ENCODE data around the gene CFAP161.
A peak's percentile ranks its signal among the peaks of the same experiment; 100 is the strongest.

CFAP161 gene

DNA sequence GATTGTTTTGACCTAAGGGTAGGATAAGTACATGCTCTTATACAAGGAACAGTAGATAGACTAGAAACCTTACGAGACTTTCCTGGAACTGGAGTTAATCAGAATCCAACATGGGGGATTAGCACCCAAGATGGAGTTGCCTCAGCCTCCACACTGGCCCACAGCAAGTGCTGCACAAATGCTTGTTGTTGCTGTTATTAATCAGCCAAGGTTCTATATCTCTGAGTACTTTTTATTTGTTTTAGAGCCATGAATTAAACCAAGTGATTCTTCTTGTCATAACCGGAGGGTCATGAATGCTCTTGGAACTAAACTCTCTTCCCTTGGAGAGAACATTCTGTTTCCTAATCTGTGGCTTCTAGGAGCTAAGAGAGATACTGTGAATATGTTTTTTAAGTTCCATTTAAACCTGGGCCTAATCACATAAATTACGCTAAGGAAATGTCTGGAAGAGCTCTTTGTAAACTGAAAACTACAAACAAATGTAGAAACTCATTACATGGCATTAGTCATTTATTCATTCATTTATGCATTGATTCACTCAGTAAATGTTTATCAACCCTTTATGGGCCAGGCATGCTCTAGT, 56.9 kb downstream of the CFAP161 start:
- DNase-seq (ENCODE audit: low read depth) = no peak
- H3K4me3 ChIP-seq (ENCODE audit: low read depth, low read length) = no peak overlapping the region
- TF ChIP-seq, protein P1, sequence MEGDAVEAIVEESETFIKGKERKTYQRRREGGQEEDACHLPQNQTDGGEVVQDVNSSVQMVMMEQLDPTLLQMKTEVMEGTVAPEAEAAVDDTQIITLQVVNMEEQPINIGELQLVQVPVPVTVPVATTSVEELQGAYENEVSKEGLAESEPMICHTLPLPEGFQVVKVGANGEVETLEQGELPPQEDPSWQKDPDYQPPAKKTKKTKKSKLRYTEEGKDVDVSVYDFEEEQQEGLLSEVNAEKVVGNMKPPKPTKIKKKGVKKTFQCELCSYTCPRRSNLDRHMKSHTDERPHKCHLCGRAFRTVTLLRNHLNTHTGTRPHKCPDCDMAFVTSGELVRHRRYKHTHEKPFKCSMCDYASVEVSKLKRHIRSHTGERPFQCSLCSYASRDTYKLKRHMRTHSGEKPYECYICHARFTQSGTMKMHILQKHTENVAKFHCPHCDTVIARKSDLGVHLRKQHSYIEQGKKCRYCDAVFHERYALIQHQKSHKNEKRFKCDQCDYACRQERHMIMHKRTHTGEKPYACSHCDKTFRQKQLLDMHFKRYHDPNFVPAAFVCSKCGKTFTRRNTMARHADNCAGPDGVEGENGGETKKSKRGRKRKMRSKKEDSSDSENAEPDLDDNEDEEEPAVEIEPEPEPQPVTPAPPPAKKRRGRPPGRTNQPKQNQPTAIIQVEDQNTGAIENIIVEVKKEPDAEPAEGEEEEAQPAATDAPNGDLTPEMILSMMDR (conservative IDR thresholded peaks at IDR 0.05; ENCODE audit: low read depth, low read length) = no peak

DNA sequence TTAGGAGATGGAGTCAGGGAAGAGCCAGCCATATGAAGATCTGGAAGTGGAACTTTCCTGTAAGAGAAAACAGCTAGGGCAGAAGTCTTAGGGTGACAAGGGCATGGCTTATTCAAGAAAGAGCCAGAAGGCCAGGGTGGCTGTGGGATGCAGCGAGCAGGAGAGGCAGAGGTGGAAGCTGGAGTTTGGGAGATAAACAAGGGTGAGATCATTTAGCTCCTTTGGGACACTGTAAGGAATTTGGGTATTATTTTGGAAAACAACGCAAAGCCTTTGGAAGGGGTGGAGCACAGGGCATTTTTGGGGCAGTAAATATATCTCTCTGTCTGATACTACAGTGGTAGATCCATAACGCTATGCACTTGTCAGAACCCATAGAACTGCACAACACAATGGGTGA, 57.6 kb downstream of the CFAP161 start:
- TF ChIP-seq, protein P1 (conservative IDR thresholded peaks at IDR 0.05; ENCODE audit: low read depth, low read length) = no peak
- DNase-seq (ENCODE audit: low read depth) = no peak
- no peak overlapping the region for H3K4me3 ChIP-seq (ENCODE audit: low read depth, low read length)

DNA sequence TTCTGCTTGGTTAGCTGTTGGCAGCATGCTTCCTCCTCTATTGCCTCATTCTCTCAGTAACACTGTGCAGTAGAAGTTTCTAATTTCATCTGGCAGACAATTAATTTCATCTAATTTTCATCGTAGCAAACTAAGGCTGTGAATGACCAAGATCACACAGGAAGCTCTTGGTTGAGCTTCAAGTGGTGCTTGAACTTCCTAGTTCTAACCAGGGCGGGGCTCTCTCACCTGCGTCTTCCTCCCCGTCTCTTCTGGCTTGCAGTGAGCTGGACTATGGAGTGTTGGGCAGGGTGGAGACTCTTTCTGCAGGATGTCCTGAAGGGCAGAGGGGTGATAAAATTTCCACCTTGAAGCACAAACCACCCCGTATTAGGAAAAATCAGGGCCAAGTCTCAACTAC, 60.7 kb downstream of the CFAP161 start:
- peak; percentile 5 for DNase-seq (ENCODE audit: low read depth)
- no peak overlapping the region for H3K4me3 ChIP-seq (ENCODE audit: low read depth, low read length)
- TF ChIP-seq, protein P1 (conservative IDR thresholded peaks at IDR 0.05; ENCODE audit: low read depth, low read length) = no peak

DNA sequence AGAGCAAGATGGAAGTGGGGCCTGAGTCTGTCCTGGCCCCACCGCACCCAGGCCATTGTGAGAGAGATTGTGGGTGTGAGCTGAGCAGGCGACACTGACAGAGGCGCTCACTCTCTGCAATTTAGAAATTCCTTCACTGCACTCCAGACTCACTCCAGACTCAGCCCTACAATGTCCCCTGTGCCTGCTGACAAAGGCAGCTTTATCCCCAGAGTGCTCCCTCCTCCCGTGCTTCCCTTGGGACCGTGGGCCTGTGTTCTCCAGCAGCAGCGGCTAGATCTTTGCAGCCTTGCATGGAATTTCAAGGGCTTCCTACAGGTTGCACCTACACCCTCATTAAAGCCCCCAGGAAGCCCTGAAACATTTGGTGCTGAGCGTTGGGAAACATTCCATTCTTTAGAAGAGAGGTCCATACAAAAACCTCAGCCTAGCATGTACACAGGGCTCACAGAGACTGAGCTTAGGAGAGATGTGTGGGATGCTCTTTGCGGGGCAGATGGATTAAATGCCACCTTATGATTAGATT, 61.3 kb downstream of the CFAP161 start:
- H3K4me3 ChIP-seq (ENCODE audit: low read depth, low read length) = no peak overlapping the region
- TF ChIP-seq, protein P1 (conservative IDR thresholded peaks at IDR 0.05; ENCODE audit: low read depth, low read length) = no peak
- DNase-seq (ENCODE audit: low read depth) = no peak

DNA sequence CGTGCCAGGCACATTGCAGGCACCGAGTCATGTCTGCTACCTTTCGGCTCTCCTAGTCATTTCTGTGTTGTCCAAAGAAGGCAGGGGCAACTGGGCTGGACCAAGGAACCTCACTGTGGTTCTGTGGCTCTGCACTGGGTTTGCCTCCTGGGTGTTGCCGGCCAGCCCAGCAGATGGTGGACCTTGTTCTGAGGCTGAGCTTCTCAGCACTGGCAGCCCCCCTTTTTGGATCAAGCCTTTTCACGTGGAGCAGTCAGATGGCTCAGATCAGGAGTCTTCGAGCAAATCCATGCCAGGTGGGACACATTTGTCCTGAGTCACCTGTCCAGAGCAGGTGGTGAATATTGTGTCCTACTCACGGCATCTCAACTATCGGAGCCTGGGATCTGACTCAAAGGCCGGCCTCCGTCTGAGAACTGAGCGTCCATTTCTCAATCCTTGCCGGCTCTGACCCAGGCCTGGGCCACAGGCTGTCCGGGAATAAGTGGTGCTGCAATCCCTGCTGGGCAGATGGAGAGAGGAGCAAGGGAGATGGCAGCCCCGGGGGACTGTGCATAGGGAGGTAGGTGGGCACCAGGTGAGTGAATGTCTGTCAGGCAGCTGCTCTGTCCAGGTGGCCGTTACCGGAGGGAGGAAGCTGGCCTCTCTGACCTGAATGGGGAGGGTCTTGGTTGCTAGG, 62.6 kb downstream of the CFAP161 start, which contains the start of gene IL16:
Gene IL16, plus strand, starts transcription at position 304 of the 679 bp plus-strand sequence. CDS start 28,521 bp downstream, outside the sequence.
- no peak for DNase-seq (ENCODE audit: low read depth)
- TF ChIP-seq, protein P1 (conservative IDR thresholded peaks at IDR 0.05; ENCODE audit: low read depth, low read length) = no peak
- no peak within 1 kb of the TSS for H3K4me3 ChIP-seq (ENCODE audit: low read depth, low read length)

DNA sequence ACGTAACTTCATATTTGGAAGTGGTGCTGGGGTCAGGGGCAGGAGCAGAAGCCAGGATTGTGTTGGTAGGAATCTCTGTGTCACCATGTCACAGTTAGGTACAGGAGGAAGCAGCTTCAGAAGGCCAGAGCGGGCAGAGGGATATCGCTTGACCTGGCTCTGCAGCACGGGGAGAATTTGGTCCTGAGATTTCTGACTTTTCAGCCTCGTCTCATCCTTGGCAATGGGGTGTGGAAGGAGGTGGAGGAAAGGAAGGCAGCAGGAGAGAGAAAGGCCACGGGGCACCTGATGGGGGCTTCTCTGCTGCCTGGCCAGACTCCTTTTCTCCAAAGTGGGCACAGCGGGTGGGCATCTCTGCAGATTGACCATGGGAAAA, 63.2 kb downstream of the CFAP161 start:
- no peak for DNase-seq (ENCODE audit: low read depth)
- TF ChIP-seq, protein P1 (conservative IDR thresholded peaks at IDR 0.05; ENCODE audit: low read depth, low read length) = no peak
- no peak overlapping the region for H3K4me3 ChIP-seq (ENCODE audit: low read depth, low read length)
